ENCODE data around the gene PTPRT.

The PTPRT gene

DNA sequence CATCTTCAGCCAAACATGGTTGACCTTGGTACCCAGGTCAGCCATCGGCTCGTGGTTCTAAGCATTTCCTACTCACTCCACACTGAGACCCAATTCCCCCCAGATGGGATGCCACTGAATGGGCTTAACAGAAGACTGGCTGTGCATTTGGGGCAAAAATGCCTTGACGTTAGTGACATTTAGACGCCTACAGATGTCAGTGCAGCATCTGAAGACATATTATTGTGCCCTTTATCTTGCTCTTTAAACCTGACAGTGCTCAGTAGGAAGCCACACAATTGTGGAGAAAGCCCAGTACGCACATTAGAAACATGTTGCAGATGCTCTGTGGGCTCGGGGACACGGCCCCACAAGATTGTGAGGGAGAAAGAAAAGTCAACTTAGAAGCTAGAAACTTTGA lies 414.7 kb downstream of the PTPRT start:
- WGBS = 63% methylated on average over 7 of the region's 7 CpGs
- Histone ChIP-seq H3K27ac (ENCODE audit: low read length, poor library complexity, severe bottlenecking) (no peak overlapping the region), H3K9me3 (ENCODE audit: control insufficient read depth, low read length) (no peaks in the 10 kb centered on the region), H2BK5ac (ENCODE audit: low read depth, low read length, poor library complexity, severe bottlenecking) (no peak overlapping the region), H3K4me1 (ENCODE audit: control insufficient read depth, insufficient read depth, low read depth, low read length) (no peaks in the 10 kb centered on the region), H3K4me3 (ENCODE audit: insufficient read depth in 1 of 2, low read depth in 1 of 2, low read length in 2 of 2) (no peak overlapping the region), H3K79me1 (replicated peaks; ENCODE audit: low read length, poor library complexity, severe bottlenecking) (no peaks in the 10 kb centered on the region), H4K91ac (ENCODE audit: low read length) (no peak overlapping the region), H3K9ac (ENCODE audit: low read length) (no peak overlapping the region), H2AK5ac (ENCODE audit: low read length, severe bottlenecking) (no peak overlapping the region), H3K18ac (ENCODE audit: low read depth in 1 of 2, low read length in 2 of 2) (no peak overlapping the region), H3K14ac (ENCODE audit: low read length in 2 of 2) (no peak overlapping the region), H4K8ac (ENCODE audit: low read length) (no peak overlapping the region), H3K27me3 (ENCODE audit: control insufficient read depth in 1 of 2, insufficient read depth in 1 of 2, low read length in 2 of 2) (no peaks in the 10 kb centered on the region), H3K4me2 (ENCODE audit: low read length, poor library complexity, severe bottlenecking) (no peak overlapping the region), H2BK12ac (ENCODE audit: low read length in 2 of 2) (no peak overlapping the region), H3K23ac (ENCODE audit: low read length in 2 of 2) (no peak overlapping the region), H2BK120ac (ENCODE audit: low read depth, low read length) (no peak overlapping the region), H2AFZ (ENCODE audit: low read depth, low read length) (no peak overlapping the region), H2BK15ac (ENCODE audit: low read depth, poor library complexity, severe bottlenecking) (no peak overlapping the region), H3K4ac (ENCODE audit: low read depth in 1 of 2, low read length in 2 of 2) (no peak overlapping the region), H3K36me3 (ENCODE audit: control insufficient read depth in 1 of 2, insufficient read depth in 2 of 2, low read depth in 1 of 2, low read length in 2 of 2) (no peaks in the 10 kb centered on the region)
- no peak for DNase-seq

DNA sequence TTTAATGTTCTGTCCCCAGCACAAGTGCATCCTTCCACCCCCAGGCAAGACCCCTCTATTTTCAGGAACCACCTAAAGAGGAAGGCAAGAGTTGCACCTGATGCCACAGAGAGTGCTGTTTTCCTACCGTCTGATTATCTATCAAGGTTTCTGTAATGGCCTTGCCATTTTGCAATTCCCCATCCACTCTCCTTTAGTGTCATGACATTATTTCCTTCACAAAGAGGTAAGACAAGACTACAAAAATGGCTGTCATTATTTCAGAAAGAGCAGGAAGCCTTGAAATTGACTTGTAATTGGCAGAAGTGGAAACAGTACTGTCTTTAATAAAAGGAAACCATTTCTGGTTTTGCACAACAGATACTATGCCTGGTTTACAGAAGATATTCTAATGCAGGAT lies 426.7 kb downstream of the PTPRT start:
- DNase-seq = no peak
- H3K27me3 ChIP-seq (ENCODE audit: control insufficient read depth in 1 of 2, insufficient read depth in 1 of 2, low read length in 2 of 2) = no peaks in the 10 kb centered on the region
- H3K4ac ChIP-seq (ENCODE audit: low read depth in 1 of 2, low read length in 2 of 2) = no peak overlapping the region
- H2AK5ac ChIP-seq (ENCODE audit: low read length, severe bottlenecking) = no peak overlapping the region
- H4K8ac ChIP-seq (ENCODE audit: low read length) = no peak overlapping the region
- H3K23ac ChIP-seq (ENCODE audit: low read length in 2 of 2) = no peak overlapping the region
- H2BK120ac ChIP-seq (ENCODE audit: low read depth, low read length) = no peak overlapping the region
- WGBS = 100% methylated on average over 1 of the region's 1 CpG
- no peak overlapping the region for H2BK15ac ChIP-seq (ENCODE audit: low read depth, poor library complexity, severe bottlenecking)
- no peak overlapping the region for H3K27ac ChIP-seq (ENCODE audit: low read length, poor library complexity, severe bottlenecking)
- H2BK5ac ChIP-seq (ENCODE audit: low read depth, low read length, poor library complexity, severe bottlenecking) = no peak overlapping the region
- H4K91ac ChIP-seq (ENCODE audit: low read length) = no peak overlapping the region
- no peak overlapping the region for H3K9ac ChIP-seq (ENCODE audit: low read length)
- H2AFZ ChIP-seq (ENCODE audit: low read depth, low read length) = no peak overlapping the region
- no peak overlapping the region for H2BK12ac ChIP-seq (ENCODE audit: low read length in 2 of 2)
- H3K4me1 ChIP-seq (ENCODE audit: control insufficient read depth, insufficient read depth, low read depth, low read length) = no peaks in the 10 kb centered on the region
- no peaks in the 10 kb centered on the region for H3K79me1 ChIP-seq (replicated peaks; ENCODE audit: low read length, poor library complexity, severe bottlenecking)
- peaks cover 8% of the 10 kb centered on the region for H3K9me3 ChIP-seq (ENCODE audit: control insufficient read depth, low read length)
- no peaks in the 10 kb centered on the region for H3K36me3 ChIP-seq (ENCODE audit: control insufficient read depth in 1 of 2, insufficient read depth in 2 of 2, low read depth in 1 of 2, low read length in 2 of 2)
- H3K4me3 ChIP-seq (ENCODE audit: insufficient read depth in 1 of 2, low read depth in 1 of 2, low read length in 2 of 2) = no peak overlapping the region
- H3K4me2 ChIP-seq (ENCODE audit: low read length, poor library complexity, severe bottlenecking) = no peak overlapping the region
- H3K18ac ChIP-seq (ENCODE audit: low read depth in 1 of 2, low read length in 2 of 2) = no peak overlapping the region
- no peak overlapping the region for H3K14ac ChIP-seq (ENCODE audit: low read length in 2 of 2)

DNA sequence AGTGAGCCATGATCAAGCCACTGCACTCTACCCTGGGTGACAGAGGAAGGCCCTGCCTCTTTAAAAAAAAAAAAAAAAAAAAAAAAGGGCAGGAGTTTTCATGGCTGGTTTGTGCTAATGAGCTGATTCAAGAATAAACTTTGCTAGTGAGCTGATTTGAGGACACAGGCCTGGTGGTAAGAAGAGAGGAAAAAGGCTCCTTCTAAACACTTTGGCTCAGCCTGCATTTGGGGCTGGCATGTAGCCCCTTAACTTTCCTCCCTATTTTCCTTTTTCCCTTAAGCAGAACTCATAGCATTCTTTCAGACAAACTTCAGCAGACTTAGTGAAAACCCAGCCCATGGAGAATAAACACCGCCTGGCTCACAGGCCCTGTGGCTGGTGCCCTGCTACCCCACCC lies 432.7 kb downstream of the PTPRT start:
- no peaks in the 10 kb centered on the region for H3K79me1 ChIP-seq (replicated peaks; ENCODE audit: low read length, poor library complexity, severe bottlenecking)
- no peak overlapping the region for H3K23ac ChIP-seq (ENCODE audit: low read length in 2 of 2)
- no peak overlapping the region for H3K27ac ChIP-seq (ENCODE audit: low read length, poor library complexity, severe bottlenecking)
- no peaks in the 10 kb centered on the region for H3K27me3 ChIP-seq (ENCODE audit: control insufficient read depth in 1 of 2, insufficient read depth in 1 of 2, low read length in 2 of 2)
- no peak overlapping the region for H2BK5ac ChIP-seq (ENCODE audit: low read depth, low read length, poor library complexity, severe bottlenecking)
- 100% methylated on average over 1 of the region's 1 CpG for WGBS
- H2BK120ac ChIP-seq (ENCODE audit: low read depth, low read length) = no peak overlapping the region
- H2BK12ac ChIP-seq (ENCODE audit: low read length in 2 of 2) = no peak overlapping the region
- H2BK15ac ChIP-seq (ENCODE audit: low read depth, poor library complexity, severe bottlenecking) = no peak overlapping the region
- H4K8ac ChIP-seq (ENCODE audit: low read length) = no peak overlapping the region
- H3K4ac ChIP-seq (ENCODE audit: low read depth in 1 of 2, low read length in 2 of 2) = no peak overlapping the region
- no peak overlapping the region for H4K91ac ChIP-seq (ENCODE audit: low read length)
- no peak overlapping the region for H3K4me3 ChIP-seq (ENCODE audit: insufficient read depth in 1 of 2, low read depth in 1 of 2, low read length in 2 of 2)
- peaks cover 8% of the 10 kb centered on the region for H3K9me3 ChIP-seq (ENCODE audit: control insufficient read depth, low read length)
- H2AK5ac ChIP-seq (ENCODE audit: low read length, severe bottlenecking) = no peak overlapping the region
- no peaks in the 10 kb centered on the region for H3K36me3 ChIP-seq (ENCODE audit: control insufficient read depth in 1 of 2, insufficient read depth in 2 of 2, low read depth in 1 of 2, low read length in 2 of 2)
- H3K18ac ChIP-seq (ENCODE audit: low read depth in 1 of 2, low read length in 2 of 2) = no peak overlapping the region
- no peak overlapping the region for H2AFZ ChIP-seq (ENCODE audit: low read depth, low read length)
- no peaks in the 10 kb centered on the region for H3K4me1 ChIP-seq (ENCODE audit: control insufficient read depth, insufficient read depth, low read depth, low read length)
- H3K4me2 ChIP-seq (ENCODE audit: low read length, poor library complexity, severe bottlenecking) = no peak overlapping the region
- no peak overlapping the region for H3K14ac ChIP-seq (ENCODE audit: low read length in 2 of 2)
- DNase-seq = no peak
- no peak overlapping the region for H3K9ac ChIP-seq (ENCODE audit: low read length)

DNA sequence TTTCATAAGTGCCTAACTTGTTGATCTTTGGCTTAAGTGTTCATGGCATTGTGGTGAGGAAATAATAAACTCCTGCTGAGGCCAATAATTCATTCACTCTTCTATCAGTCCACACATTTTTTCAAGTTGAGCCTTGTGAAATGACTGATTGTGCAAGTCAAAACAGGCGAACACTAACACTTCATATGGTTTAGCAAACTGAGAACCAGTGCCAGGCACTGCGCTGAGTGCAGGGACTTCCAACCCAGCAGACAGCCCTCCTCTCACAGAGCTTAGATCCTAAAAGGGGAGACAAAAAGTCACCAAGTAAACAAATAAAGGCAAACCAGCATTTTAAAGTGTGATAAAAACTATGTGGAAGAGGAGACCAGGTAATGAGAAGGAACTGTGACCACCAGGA lies 435.0 kb downstream of the PTPRT start:
- H3K14ac ChIP-seq (ENCODE audit: low read length in 2 of 2) = no peak overlapping the region

More for the DNA sequence above, 435.0 kb downstream of the PTPRT start:
- Histone ChIP-seq H2BK15ac (ENCODE audit: low read depth, poor library complexity, severe bottlenecking) (no peak overlapping the region), H3K18ac (ENCODE audit: low read depth in 1 of 2, low read length in 2 of 2) (no peak overlapping the region), H3K9me3 (ENCODE audit: control insufficient read depth, low read length) (peaks cover 4% of the 10 kb centered on the region), H2AFZ (ENCODE audit: low read depth, low read length) (no peak overlapping the region), H4K8ac (ENCODE audit: low read length) (no peak overlapping the region), H3K79me1 (replicated peaks; ENCODE audit: low read length, poor library complexity, severe bottlenecking) (no peaks in the 10 kb centered on the region), H2BK12ac (ENCODE audit: low read length in 2 of 2) (no peak overlapping the region), H3K4me1 (ENCODE audit: control insufficient read depth, insufficient read depth, low read depth, low read length) (no peaks in the 10 kb centered on the region), H3K36me3 (ENCODE audit: control insufficient read depth in 1 of 2, insufficient read depth in 2 of 2, low read depth in 1 of 2, low read length in 2 of 2) (no peaks in the 10 kb centered on the region), H3K23ac (ENCODE audit: low read length in 2 of 2) (no peak overlapping the region), H3K27me3 (ENCODE audit: control insufficient read depth in 1 of 2, insufficient read depth in 1 of 2, low read length in 2 of 2) (no peaks in the 10 kb centered on the region), H2BK120ac (ENCODE audit: low read depth, low read length) (no peak overlapping the region), H3K27ac (ENCODE audit: low read length, poor library complexity, severe bottlenecking) (no peak overlapping the region), H3K4me3 (ENCODE audit: insufficient read depth in 1 of 2, low read depth in 1 of 2, low read length in 2 of 2) (no peak overlapping the region), H2BK5ac (ENCODE audit: low read depth, low read length, poor library complexity, severe bottlenecking) (no peak overlapping the region), H3K4ac (ENCODE audit: low read depth in 1 of 2, low read length in 2 of 2) (no peak overlapping the region), H4K91ac (ENCODE audit: low read length) (no peak overlapping the region), H3K4me2 (ENCODE audit: low read length, poor library complexity, severe bottlenecking) (no peak overlapping the region), H3K9ac (ENCODE audit: low read length) (peak overlapping the region; percentile 13), H2AK5ac (ENCODE audit: low read length, severe bottlenecking) (no peak overlapping the region)
- WGBS = 67% methylated on average over 2 of the region's 2 CpGs
- no peak for DNase-seq
